Measurements from ENCODE around the gene TAF1D. TPM values are rescaled to one million over a fixed set of nuclear protein-coding genes. Genes with fewer than 3 reads are reported as not detected.

TAF1D gene
- total RNA-seq, 1 donor from 2014 or later: 316 TPM

GRCh38 chr11:93717501-93717900 lies 23.8 kb downstream of the TAF1D start:
- no peaks in the 10 kb centered on the region for H4K20me1 ChIP-seq (ENCODE audit: low read depth)
- H3K4me2 ChIP-seq: no peak overlapping the region
- TF ChIP-seq EZH2phosphoT487 (IDR thresholded peaks at IDR 0.05) (no peak), EZH2 (IDR thresholded peaks at IDR 0.05) (no peak), CTCF (IDR thresholded peaks at IDR 0.05) (no peak)
- Mint-ChIP-seq H3K27me3 (ENCODE audit: insufficient read depth, low read depth) (no peaks in the 10 kb centered on the region), H3K4me1 (no peaks in the 10 kb centered on the region), H3K27ac (no peak overlapping the region), H3K9me3 (no peaks in the 10 kb centered on the region), H3K4me3 (no peak overlapping the region), H3K36me3 (peaks cover 29% of the 10 kb centered on the region)
- no peak overlapping the region for H3K27ac ChIP-seq
- H3K27me3 ChIP-seq: no peaks in the 10 kb centered on the region
- H2AFZ ChIP-seq (replicated peaks): no peak overlapping the region
- DNase-seq (ENCODE audit: low spot score): no peak
- H3K79me2 ChIP-seq (ENCODE audit: low read depth): peaks cover 11% of the 10 kb centered on the region
- peaks cover 16% of the 10 kb centered on the region for H3K36me3 ChIP-seq
- H3K4me3 ChIP-seq: no peak overlapping the region
- H3K9ac ChIP-seq: no peak overlapping the region
- H3K9me3 ChIP-seq (ENCODE audit: low read depth): no peaks in the 10 kb centered on the region
- no peaks in the 10 kb centered on the region for H3K4me1 ChIP-seq
- H3F3A ChIP-seq (ENCODE audit: low read depth): peaks cover 4% of the 10 kb centered on the region

GRCh38 chr11:93715797-93716396 lies 25.4 kb downstream of the TAF1D start:
- Histone ChIP-seq H3K4me3 (no peak overlapping the region), H4K20me1 (ENCODE audit: low read depth) (no peaks in the 10 kb centered on the region), H2AFZ (replicated peaks) (no peak overlapping the region), H3F3A (ENCODE audit: low read depth) (peaks cover 4% of the 10 kb centered on the region), H3K4me1 (no peaks in the 10 kb centered on the region), H3K4me2 (no peak overlapping the region), H3K27ac (no peak overlapping the region), H3K9me3 (ENCODE audit: low read depth) (no peaks in the 10 kb centered on the region), H3K36me3 (peaks cover 15% of the 10 kb centered on the region), H3K79me2 (ENCODE audit: low read depth) (peaks cover 20% of the 10 kb centered on the region), H3K27me3 (no peaks in the 10 kb centered on the region), H3K9ac (no peak overlapping the region)
- no peaks in the 10 kb centered on the region for H3K4me1 Mint-ChIP-seq
- DNase-seq (ENCODE audit: low spot score): peak; percentile 17
- no peak overlapping the region for H3K4me3 Mint-ChIP-seq
- H3K27me3 Mint-ChIP-seq (ENCODE audit: insufficient read depth, low read depth): no peaks in the 10 kb centered on the region
- H3K27ac Mint-ChIP-seq: no peak overlapping the region
- peaks cover 6% of the 10 kb centered on the region for H3K9me3 Mint-ChIP-seq
- no peak for TF ChIP-seq EZH2phosphoT487 (IDR thresholded peaks at IDR 0.05)
- TF ChIP-seq EZH2 (IDR thresholded peaks at IDR 0.05): no peak
- TF ChIP-seq CTCF (IDR thresholded peaks at IDR 0.05): no peak
- H3K36me3 Mint-ChIP-seq: peaks cover 32% of the 10 kb centered on the region

GRCh38 chr11:93712678-93713077 lies 28.6 kb downstream of the TAF1D start:
- TF ChIP-seq CTCF (IDR thresholded peaks at IDR 0.05) (no peak), EZH2phosphoT487 (IDR thresholded peaks at IDR 0.05) (no peak), EZH2 (IDR thresholded peaks at IDR 0.05) (no peak)
- Histone ChIP-seq H3K9me3 (ENCODE audit: low read depth) (peaks cover 15% of the 10 kb centered on the region), H3K9ac (no peak overlapping the region), H3K27me3 (no peaks in the 10 kb centered on the region), H3K27ac (no peak overlapping the region), H3K36me3 (peaks cover 43% of the 10 kb centered on the region), H3K79me2 (ENCODE audit: low read depth) (peaks cover 28% of the 10 kb centered on the region), H3K4me3 (no peak overlapping the region), H3K4me1 (no peaks in the 10 kb centered on the region), H2AFZ (replicated peaks) (no peak overlapping the region), H4K20me1 (ENCODE audit: low read depth) (no peaks in the 10 kb centered on the region), H3F3A (ENCODE audit: low read depth) (peaks cover 4% of the 10 kb centered on the region), H3K4me2 (no peak overlapping the region)
- no peaks in the 10 kb centered on the region for H3K4me1 Mint-ChIP-seq
- H3K27me3 Mint-ChIP-seq (ENCODE audit: insufficient read depth, low read depth): no peaks in the 10 kb centered on the region
- no peak overlapping the region for H3K27ac Mint-ChIP-seq
- peaks cover 60% of the 10 kb centered on the region for H3K36me3 Mint-ChIP-seq
- peaks cover 31% of the 10 kb centered on the region for H3K9me3 Mint-ChIP-seq
- no peak for DNase-seq (ENCODE audit: low spot score)
- no peak overlapping the region for H3K4me3 Mint-ChIP-seq
